GM12872 (cell line): ENCODE data around the gene MS4A7.

Source experiments
- CTCF ChIP-seq: IDR thresholded peaks from 3 replicates; pipeline ENCODE4 v1.5.1; 2011; ENCODE audit warnings: low read depth, mild to moderate bottlenecking, low read length, moderate library complexity; ENCODE audit not compliant: insufficient read depth

MS4A7 gene, protein sequence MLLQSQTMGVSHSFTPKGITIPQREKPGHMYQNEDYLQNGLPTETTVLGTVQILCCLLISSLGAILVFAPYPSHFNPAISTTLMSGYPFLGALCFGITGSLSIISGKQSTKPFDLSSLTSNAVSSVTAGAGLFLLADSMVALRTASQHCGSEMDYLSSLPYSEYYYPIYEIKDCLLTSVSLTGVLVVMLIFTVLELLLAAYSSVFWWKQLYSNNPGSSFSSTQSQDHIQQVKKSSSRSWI

DNA sequence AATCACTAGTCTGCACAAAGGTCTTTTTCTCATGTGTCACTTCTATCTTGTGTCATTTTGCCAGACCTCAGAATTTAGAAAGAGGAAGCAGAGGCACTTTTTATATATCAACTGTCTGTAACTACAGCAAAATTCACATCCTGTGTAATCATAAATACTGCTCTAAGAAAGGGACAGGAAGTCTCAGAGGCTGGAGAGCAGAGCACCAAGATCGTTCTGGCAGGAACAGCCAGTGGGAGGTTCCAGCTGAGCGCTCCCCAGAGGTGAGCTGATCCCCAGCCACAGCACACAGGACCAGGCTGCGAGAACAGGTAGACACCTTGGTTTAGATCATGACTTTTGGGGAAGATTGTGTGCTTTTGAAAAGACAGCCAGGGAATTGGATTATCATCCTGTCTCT, at the start of gene MS4A7:
MS4A7 (plus strand) TSS at position 179 of the 400 bp plus-strand sequence. CDS start 4,610 bp downstream, outside the sequence.
- TF ChIP-seq CTCF, result no peak

DNA sequence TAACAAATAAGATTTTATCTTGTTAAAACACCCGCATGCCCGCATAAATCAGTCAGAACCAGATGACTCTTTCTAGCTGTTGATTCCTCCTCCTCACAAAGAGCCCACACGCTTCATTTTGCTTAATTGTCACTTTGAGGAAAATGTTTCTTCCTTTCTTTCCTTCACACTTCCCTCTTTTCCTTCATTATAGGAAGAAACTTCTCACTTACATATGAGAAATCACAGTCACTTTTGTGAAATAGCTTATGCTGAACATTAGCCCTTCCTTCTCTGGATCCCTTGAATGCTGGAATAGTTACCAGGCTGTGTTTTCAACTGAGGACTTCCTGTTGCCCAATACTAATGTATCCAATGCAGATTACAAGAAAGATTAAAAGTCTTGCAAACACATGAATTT, 45.5 kb upstream of the MS4A7 start:
- no peak for TF ChIP-seq CTCF

DNA sequence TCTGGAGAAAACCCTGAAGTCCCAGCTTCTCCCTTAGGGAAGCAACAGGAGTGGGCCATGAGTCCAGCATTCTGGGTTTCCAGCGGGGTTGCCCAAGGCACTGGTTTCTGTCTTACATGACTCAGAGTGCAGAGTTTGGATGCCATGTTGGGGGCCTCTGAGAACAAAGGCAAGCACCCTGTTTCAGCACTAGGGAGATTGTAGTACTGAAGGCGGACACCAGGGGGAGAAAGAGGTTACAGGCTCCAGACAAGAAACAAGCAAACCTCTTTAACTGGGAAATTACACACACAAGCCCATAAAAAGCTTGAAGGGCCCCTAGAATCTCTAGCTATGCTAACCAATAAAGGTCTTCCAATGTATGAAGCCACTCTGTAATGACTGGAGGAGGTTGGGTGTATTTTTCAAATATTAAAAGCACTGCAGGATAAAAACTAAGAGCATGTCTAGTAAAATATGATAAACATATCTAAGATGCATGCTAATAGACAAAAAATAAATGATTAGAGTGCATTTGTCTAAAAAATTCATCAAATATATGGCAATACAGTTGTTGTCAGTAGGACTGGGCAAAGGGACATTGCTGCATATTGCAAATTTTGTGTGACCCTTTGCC, 44.2 kb upstream of the MS4A7 start:
- peak; percentile 95 for TF ChIP-seq CTCF

DNA sequence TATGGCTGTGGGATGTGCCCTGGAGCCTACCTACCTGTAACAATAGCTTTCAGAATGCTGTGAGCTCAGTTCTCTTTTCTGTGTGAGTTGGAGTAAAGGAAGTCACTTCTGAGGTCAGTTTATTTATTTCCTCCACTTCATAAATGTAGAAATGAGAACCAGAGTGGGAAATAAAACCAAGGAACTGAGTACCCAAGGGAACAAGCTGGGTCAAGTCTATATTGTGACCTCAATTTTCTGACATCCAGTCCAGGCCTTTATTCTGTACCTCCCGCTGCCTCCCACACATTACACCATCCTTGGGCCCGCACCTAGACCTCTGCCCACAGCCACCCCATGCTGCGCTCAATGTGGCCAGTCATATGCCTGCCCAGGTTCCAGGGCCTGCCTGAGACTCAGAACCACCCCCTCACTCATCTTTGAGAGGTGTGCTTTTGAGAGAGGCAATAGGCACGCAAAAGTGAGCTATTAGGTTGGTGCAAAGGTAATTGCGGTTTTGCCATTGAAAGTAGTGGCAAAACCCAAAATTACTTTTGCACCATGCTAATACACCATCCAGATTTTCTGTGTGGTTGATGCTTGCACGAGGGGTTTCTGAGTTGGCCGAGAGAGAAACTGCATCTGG, 41.5 kb upstream of the MS4A7 start:
- TF ChIP-seq CTCF, result no peak

- no peak for TF ChIP-seq CTCF
Observed at GRCh38 chr11:60338053-60338452, 40.3 kb upstream of the MS4A7 start.

GRCh38 chr11:60339356-60339755, 39.0 kb upstream of the MS4A7 start:
- TF ChIP-seq CTCF, result no peak

DNA sequence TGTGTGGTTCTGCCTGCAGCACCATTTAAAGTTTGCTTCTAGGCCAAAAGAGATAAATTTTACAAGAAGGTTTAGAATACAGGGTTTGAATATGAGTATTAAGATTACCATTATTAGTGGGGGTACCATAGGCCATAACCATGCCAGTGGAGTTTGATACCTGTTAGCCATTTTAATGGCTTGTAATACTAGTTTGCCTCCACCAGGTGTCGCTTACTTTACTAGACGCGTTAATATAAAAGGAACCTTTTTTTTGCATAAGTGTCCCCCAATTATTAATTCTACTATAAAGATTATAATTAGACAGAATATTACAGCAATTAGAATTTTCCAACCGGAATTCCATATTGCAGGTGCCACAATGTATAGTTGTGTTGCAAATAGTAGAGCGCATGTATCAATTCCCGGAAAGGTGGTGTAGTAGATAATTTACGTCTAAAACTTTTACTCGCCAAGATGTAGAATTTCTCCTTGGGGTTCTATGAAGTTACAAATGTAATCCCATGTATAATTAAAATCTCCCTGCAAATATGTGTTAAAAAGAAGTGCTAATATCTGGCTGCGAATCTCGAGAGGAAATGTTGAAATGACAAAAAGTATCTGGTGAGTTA, 35.1 kb upstream of the MS4A7 start:
- peak; percentile 58 for TF ChIP-seq CTCF
